UCSD-AML1 (cell line): ENCODE data around the gene PAXIP1.
A peak's percentile ranks its signal among the peaks of the same experiment; 100 is the strongest.
"Not testable (repeated sequence)": the region's sequence is repeated elsewhere in the genome, so short reads cannot be mapped to it uniquely, and the experiment has no call there.

Source experiments
- DNase-seq: peaks from one replicate; lab custom pipeline; 2025; ENCODE audit not compliant: unreplicated experiment; lab: John Stamatoyannopoulos, UW

PAXIP1 gene, protein sequence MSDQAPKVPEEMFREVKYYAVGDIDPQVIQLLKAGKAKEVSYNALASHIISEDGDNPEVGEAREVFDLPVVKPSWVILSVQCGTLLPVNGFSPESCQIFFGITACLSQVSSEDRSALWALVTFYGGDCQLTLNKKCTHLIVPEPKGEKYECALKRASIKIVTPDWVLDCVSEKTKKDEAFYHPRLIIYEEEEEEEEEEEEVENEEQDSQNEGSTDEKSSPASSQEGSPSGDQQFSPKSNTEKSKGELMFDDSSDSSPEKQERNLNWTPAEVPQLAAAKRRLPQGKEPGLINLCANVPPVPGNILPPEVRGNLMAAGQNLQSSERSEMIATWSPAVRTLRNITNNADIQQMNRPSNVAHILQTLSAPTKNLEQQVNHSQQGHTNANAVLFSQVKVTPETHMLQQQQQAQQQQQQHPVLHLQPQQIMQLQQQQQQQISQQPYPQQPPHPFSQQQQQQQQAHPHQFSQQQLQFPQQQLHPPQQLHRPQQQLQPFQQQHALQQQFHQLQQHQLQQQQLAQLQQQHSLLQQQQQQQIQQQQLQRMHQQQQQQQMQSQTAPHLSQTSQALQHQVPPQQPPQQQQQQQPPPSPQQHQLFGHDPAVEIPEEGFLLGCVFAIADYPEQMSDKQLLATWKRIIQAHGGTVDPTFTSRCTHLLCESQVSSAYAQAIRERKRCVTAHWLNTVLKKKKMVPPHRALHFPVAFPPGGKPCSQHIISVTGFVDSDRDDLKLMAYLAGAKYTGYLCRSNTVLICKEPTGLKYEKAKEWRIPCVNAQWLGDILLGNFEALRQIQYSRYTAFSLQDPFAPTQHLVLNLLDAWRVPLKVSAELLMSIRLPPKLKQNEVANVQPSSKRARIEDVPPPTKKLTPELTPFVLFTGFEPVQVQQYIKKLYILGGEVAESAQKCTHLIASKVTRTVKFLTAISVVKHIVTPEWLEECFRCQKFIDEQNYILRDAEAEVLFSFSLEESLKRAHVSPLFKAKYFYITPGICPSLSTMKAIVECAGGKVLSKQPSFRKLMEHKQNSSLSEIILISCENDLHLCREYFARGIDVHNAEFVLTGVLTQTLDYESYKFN

DNA sequence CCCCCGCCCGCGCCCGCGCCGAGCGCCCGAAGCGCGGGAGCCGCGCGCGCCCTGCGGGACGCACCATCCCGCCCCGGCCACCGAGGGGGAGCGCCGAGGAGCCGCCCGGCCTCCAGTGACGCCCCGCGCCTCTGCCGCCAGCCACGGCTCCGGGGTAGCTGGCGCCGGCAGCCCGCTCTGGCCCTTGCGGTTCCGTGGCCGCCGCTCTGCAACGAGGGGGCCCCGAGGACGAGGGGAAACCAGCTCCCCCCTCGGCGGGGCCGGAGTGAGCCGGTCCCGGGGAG, at the start of gene PAXIP1:
Gene PAXIP1 (minus strand): TSS at position 33 of the 284 bp plus-strand sequence. CDS start 195 bp downstream, outside the sequence.
- peak; percentile 61 for DNase-seq

DNA sequence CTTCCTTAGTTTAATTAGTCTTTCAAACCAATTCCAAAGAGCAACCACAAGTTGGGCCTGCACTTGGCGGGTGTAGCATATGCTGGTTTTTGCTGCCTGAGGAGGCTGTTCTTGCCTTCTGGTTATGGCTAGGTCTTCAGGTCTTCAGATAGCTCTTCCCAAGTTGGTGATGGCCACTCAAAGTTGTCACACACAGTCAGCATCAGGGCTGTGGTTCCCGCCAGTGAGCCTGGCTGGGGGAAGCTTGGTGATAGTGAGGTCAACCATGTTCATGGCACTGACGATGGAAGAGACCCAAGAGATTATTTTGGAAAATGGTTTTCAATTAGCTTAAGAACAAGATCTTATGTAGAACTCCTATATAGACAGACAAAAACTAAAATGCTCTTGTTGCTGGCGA, 48.4 kb upstream of the PAXIP1 start:
- no peak for DNase-seq

DNA sequence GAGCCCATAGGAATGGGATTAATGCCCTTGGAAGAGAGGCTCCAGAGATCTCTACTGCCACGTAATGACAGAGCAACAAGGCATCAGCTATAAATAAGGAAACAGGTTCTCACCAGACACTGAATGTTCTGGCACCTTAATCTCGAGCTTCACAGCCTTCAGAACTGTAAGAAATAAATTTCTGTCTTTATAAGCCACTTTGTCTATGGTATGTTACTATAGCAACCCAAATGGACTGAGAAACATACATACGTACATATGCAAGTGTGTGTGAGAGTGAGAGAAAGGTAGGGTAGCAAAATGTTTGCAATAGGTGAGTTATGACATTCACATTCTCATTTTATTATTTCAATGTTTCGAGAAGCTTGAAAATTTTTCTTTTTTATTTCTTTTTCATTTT, 45.1 kb upstream of the PAXIP1 start:
- no peak for DNase-seq

DNA sequence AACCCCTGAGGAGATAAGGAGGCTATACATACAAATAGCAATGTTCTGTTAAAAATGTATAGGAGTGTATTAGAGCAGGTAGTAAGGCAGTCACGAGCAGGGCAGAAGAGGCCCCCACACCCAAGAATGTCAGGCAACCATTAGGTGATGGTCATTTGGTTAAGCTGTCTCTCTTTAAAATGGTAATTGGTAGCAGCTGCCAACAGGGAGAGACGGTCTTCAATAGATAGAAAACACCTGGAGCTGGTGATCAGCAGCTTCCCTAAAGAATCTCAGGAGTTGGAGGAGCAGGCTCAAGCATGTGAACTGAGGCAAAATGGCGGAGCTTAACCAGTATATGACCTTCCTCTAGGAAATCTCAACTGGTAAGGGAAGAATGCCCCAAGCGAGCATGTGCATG, 40.8 kb upstream of the PAXIP1 start:
- no peak for DNase-seq

DNA sequence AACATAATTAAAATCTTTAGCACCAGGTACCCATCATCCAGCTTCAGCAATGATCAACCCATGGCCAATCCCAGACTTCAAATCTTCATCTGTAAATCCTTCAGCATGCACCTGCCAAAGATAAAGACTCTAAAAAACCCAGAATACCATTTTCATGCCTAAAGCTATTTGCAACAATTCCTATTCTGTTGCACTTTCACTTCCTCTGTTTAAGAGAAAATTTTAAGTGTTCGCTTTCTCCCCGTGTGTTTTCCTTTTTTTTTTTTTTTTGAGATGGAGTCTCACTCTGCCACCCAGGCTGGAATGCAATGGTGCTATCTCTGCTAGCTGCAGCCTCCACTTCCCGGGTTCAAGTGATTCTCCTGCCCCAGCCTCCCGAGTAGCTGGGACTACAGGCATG, 35.4 kb upstream of the PAXIP1 start:
- DNase-seq, result no peak

DNA sequence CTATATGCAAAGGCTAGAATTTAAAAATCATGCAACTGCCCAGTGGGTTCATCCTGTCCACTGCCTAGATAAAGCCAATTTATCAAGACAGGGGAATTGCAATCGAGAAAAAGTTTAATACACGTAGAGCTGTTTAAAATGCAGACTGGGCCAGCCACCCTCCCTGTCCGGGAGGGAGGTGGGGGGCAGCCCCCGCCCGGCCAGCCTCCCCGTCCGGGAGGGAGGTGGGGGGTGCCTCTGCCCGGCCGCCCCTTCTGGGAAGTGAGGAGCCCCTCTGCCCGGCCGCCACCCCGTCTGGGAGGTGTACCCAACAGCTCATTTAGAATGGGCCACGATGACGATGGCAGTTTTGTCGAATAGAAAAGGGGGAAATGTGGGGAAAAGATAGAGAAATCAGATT, 31.6 kb upstream of the PAXIP1 start:
- not testable (repeated sequence) for DNase-seq

DNA sequence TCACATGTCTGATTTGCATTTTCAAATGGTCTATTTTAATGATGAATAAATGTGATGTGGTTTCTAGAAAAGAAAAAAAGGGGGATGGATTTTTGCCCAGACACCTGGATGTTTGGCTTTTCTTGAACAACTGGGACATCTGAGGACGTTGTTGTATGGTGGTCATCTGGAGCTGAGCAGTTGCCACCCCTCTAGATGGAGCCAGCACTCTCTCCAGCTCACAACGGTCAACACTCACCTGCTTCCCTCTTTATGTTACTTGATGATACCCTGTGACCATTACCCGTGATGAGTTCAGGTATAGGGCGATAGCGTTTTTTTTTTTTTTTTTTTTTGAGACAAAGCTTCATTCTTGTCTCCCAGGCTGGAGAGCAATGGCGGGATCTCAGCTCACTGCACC, 30.1 kb upstream of the PAXIP1 start:
- no peak for DNase-seq

DNA sequence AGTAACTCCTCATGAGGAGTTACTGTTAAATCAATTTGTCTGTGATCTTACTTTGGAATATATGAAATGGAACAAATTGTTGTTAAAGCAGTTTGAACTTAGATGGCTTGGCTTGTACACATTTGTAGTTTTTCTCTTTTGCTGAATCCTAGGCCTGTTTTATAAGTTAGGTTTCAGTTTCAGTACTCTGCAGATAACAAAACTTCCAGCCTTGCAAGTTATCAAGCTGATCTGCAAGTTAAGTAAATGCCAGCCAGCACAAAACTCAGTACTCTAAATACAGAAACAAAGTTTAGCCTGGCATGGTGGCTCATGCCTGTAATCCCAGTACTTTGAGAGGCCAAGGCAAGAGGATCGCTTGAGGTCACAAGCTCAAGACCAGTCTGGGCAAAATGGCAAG, 25.0 kb upstream of the PAXIP1 start:
- DNase-seq, result no peak

DNA sequence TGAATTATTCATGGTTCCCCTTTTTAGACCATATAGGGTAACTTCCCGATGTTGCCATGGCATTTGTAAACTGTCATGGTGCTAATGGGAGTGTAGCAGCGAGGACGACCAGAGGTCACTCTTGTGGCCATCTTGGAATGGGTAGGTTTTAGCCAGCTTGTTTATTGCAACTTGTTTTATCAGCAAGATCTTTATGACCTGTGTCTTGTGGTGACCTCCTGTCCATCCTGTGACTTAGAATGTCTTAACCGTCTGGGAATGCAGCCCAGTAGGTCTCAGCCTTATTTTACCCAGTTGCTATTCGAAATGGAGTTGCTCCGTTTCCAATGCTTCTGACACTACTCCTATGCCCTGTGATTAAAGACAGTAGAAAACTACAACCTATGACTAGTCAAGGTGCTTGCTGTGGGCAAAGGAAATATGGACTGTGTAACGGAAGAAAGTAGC, 18.8 kb upstream of the PAXIP1 start:
- DNase-seq, result no peak

DNA sequence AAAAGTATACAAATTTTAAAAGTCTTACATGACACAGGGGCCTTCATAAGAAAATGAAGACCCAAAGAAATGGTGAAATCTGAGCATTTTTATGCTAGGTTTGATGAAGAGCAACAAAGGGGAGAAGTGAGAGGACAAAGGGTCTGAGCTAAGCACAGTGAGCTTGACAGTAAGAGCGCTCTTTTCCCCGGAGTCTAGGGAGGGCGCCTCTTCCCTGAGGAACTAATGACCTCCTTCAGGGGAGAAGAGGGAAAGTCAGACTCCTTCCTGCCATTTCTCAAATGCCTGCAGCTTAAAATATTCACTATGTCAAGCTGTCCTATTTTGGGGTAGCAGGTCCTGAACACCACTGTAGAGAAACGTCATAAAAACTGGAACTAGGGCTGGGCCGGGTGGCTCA, 18.1 kb upstream of the PAXIP1 start:
- DNase-seq, result no peak

DNA sequence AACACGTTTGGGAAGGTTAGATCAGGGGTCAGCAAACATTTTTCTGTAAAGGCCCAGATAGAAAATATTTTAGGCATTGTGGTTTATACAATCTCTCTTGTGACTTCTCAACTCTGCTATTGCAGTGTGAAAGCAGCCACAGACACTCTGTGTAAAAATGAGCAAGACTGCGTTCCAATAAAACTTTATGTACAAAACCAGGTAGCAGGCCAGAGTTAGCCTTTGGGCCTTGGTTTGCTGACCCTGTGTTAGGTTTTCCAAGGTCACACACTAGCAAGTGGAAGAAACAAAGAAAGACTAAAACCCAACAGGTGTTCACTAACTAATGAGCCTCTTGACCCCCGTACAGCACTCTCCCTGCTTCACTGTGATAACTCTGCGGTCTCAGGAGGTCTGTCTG, 14.9 kb upstream of the PAXIP1 start:
- no peak for DNase-seq

DNA sequence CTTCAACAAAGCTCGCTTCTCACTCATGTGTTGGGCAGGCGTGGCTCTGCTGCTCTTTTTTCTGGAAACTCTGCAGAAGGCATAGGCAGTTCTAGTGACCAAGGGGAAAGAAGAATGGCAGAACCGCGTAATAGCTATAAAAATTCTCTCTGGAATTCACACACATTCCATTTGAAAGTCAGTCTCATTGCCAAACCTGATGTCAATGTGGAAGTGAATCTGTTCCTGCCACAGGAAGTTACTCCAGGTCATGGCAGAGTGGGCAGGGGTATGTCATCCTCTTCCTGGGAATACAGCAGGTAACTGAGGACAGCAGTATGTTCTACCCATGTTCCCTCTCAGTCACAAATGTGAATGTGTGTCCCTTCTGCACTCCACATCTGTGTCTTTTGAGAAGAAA, 8.2 kb upstream of the PAXIP1 start:
- no peak for DNase-seq

DNA sequence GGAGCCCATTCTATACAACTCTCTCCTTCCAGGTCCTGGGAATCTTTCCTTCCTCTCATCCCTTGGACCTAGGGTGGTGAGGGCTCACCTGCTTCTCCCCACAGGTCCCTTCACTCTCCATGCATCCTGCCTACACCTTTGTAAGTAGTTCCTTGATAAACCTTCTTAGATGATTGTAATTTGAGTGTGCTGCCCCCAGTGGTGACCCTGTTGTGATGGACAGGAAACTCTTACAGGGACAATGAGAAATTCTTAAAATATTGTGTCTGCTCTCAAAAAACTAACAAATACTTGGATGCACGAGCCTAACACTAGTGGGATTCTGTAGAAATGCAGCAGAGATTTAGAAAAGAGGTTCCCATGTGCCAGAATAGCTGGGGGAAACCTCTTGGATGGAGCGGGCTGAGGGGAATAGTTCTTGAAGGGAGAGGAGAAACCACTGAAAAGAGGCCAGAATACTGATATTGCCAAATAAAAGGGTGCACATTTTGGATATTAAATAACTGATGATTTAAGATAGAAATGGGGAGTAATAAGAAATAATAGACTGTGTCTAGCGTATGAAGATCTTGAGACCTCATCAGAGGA, 6.7 kb upstream of the PAXIP1 start:
- DNase-seq, result peak; percentile 9

DNA sequence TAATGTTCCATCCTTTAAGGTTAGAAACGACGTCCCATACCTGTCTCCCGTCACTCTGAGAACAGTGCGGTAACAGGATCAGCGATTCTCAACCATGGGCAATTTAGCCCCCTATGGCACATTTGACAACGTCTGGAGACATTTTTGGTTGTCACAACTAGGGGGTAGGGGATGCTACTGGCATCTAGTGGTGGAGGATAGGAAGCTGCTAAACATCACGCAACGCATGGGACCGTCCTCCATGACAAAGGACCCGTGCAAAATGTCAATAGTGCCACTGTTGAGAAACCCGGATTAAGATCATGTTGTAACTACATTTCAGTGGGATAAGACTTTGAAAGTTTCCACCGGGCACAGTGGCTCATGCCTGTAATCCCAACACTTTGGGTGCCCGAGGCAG, 5.0 kb upstream of the PAXIP1 start:
- peak; percentile 8 for DNase-seq

DNA sequence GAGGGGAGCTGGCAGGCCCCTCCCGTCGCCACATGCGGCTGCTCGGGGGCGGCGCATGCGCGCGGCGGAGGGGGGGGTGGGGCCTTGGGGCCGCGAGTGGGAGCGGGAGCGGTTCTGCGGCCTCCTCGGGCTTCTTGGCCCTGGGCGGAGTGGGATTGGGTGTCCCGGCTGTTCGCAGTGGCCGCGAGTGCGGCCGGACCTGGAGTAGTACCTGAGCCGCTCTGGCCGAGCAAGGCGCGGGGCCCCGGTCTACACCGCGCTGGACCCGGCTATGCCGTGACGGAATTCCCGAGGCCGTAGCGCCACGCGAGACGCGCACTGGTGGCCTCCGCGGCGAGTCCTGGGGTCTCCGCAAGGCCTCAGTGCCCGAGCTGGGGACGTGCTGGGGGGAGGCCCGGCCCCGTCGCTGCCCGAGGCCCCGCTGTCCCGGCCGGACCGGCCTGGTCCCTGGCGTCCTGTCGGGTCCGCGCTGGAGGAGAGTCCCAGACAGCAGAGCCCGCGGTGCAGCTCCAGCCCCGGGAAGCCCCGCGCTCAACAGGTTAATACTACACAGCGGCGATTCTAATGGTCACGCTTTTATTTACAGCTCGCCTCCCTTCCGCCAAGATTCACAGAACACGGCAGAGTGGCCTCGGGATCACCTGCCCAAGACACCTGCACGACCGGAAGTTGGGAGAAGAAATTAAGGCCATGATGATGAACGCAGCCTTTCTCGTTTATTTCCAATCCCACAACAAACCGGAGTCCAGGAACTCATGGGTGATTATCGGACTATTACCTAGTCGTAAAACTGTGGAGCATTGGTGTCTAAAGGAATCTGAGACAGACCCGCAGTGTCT, 671 bp upstream of the PAXIP1 start:
- DNase-seq, result peak; percentile 73

DNA sequence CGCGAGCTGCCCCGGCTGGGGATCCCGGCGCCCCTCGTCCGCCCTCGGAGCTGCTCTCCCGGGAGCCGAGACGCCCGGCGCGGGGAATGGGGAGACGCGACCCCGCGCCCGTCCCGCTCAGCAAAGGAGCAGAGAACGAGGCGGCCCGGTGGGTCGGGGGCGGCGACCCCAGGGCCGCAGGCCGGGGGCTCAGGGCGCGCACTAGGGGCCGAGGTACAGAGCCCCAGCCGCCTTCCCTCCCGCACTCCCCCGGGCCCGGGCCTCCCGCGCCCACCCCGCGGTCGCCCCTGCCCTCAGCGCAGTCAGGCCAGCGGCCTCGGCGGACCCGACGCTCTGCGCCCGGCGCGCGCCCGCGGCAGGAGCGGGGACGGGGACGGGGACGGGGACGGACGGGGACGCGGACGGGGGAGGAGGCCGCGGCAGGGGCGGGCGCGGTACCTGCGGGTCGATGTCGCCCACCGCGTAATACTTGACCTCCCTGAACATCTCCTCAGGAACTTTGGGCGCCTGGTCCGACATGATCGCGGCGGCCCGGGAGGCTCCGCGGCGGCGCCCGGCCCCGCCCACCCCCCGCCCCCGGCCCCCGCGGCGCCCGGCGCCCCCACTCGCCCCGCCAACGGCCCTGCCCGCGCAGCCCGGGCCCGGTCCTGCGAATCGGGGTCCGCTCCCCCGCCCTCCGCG, 373 bp downstream of the PAXIP1 start:
- peak; percentile 27 for DNase-seq

DNA sequence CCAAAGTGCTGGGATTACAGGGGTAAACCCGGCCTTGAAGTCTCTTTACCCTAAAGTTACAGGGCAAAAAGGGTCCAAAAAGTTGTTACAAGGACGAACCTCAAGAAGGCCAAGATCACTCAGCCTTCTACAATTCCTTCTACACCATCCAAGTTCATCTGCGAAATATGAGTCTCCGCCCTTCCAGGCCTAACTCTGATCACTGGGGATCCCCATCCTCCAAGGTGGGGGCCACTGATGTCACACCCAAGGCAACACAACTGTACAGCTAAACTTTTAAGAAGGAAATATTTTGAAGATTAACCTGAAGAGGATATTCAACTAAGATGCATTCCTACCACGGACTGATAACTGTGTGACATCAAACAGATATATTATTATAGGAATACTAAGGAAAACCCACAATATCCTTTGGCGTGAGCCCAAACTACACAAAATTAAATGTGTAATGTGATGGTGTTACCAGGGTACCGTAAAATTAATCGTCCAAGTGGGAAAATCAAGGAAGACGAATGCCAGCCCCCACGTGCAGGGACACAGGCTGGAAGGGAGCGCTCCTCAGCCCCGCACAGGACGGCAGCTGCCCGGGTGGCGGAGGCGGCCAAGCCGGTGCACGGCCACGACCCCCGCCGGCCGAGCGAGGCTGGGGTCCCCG, 1.0 kb downstream of the PAXIP1 start:
- peak; percentile 20 for DNase-seq

DNA sequence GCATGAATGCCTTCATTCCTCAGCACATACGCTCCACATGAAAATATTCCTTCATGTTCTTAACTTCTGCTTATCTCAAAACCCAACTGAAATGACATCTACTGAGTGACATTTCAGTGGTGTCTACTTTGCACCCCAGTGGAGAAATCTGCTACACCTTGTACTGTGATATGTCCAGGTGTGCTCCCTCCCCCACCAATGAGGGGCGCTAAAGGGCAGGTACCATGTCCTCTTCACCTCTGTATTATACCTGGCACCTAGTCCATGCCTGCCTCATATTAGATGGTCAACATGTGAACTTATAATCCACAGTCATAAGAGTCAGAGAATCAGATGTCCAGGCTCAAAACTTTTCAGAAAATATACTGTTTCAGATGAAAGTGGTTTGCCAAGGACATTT, 2.1 kb downstream of the PAXIP1 start:
- no peak for DNase-seq

DNA sequence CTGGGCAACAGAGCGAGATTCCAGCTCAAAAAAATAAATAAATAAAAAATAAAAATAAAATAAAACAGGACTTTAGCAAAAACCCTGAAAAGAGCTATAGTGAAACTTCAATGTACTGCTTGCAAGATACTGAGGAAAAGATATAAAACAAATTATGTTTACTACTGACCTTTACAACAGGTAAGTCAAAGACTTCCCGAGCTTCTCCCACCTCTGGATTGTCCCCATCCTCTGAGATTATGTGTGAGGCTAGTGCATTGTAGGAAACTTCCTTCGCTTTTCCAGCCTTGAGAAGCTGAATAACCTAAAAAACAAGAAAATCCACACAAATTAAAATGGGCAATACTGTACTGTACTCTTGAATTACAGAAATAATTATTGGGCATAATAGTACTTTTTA, 4.4 kb downstream of the PAXIP1 start:
- DNase-seq, result no peak
